Memory B cell (primary cell): ENCODE measurements around the gene ZNF283.

Experiments
- ATAC-seq: fragments of 150-1000 bp; cut with Tn5 transposase; 2 replicates; pipeline ENCODE4 v1.10.0; 2021; ENCODE audit warnings: low read depth, mild to moderate bottlenecking, moderate library complexity
- DNase-seq, 2 donors: peaks; one replicate each; pipeline ENCODE4 v3.0.0; 2022; ENCODE audit warnings: low spot score in 2 of 2
- H3K27ac Mint-ChIP-seq: one replicate; pipeline ENCODE4 v1.8.0; 2022; ENCODE audit warnings: mild to moderate bottlenecking, moderate library complexity, mixed read lengths
- H3K27me3 Mint-ChIP-seq: one replicate; pipeline ENCODE4 v1.8.0; 2022; ENCODE audit warnings: mixed read lengths
- H3K36me3 Mint-ChIP-seq: one replicate; pipeline ENCODE4 v1.8.0; 2022; ENCODE audit warnings: mild to moderate bottlenecking, mixed read lengths
- H3K4me1 Mint-ChIP-seq: one replicate; pipeline ENCODE4 v1.8.0; 2022; ENCODE audit warnings: mixed read lengths
- H3K4me3 Mint-ChIP-seq: one replicate; pipeline ENCODE4 v1.8.0; 2022; ENCODE audit warnings: mild to moderate bottlenecking, moderate library complexity, mixed read lengths
- H3K9me3 Mint-ChIP-seq: one replicate; pipeline ENCODE4 v1.8.0; 2022; ENCODE audit warnings: mixed read lengths

The ZNF283 gene

GRCh38 chr19:43826787-43827754 lies at the start of gene ZNF283:
ZNF283 (plus strand) TSS chr19:43827321; CDS start chr19:43833505, 6,184 bp downstream.
- H3K4me1 Mint-ChIP-seq = peaks cover 9% of the 10 kb centered on the region
- ATAC-seq = peak; percentile 96
- no peak within 1 kb of the TSS for H3K27ac Mint-ChIP-seq
- peaks cover 1% of the 10 kb centered on the region for H3K9me3 Mint-ChIP-seq
- H3K36me3 Mint-ChIP-seq = peaks cover 8% of the 10 kb centered on the region
- peaks cover 4% of the 10 kb centered on the region for H3K27me3 Mint-ChIP-seq
- peak within 1 kb of the TSS; percentile 90 for H3K4me3 Mint-ChIP-seq
- DNase-seq = peak; percentile 62 to 77

- H3K36me3 Mint-ChIP-seq = peaks cover 19% of the 10 kb centered on the region
- peak overlapping the region; percentile 96 for H3K4me3 Mint-ChIP-seq
Measured at GRCh38 chr19:43778651-43779050, 48.5 kb upstream of the ZNF283 start.

GRCh38 chr19:43779147-43779819 lies 47.8 kb upstream of the ZNF283 start:
- DNase-seq = no peak

More at GRCh38 chr19:43778651-43779050, 48.5 kb upstream of the ZNF283 start:
- H3K9me3 Mint-ChIP-seq = no peaks in the 10 kb centered on the region
- peaks cover 59% of the 10 kb centered on the region for H3K4me1 Mint-ChIP-seq
- H3K27me3 Mint-ChIP-seq = no peaks in the 10 kb centered on the region
- peak overlapping the region; percentile 94 for H3K27ac Mint-ChIP-seq
- DNase-seq (no peak), ATAC-seq (no peak)

GRCh38 chr19:43779820-43780219 lies 47.3 kb upstream of the ZNF283 start:
- ATAC-seq = no peak
- Mint-ChIP-seq H3K9me3 (no peaks in the 10 kb centered on the region), H3K4me1 (peaks cover 68% of the 10 kb centered on the region), H3K27me3 (no peaks in the 10 kb centered on the region), H3K27ac (peak overlapping the region; percentile 94), H3K36me3 (peaks cover 17% of the 10 kb centered on the region), H3K4me3 (peak overlapping the region; percentile 96)
- DNase-seq = no peak

More at GRCh38 chr19:43779147-43779819, 47.8 kb upstream of the ZNF283 start:
- Mint-ChIP-seq H3K27ac (peak overlapping the region; percentile 94), H3K27me3 (no peaks in the 10 kb centered on the region), H3K9me3 (no peaks in the 10 kb centered on the region), H3K4me1 (peaks cover 65% of the 10 kb centered on the region), H3K4me3 (peak overlapping the region; percentile 96), H3K36me3 (peaks cover 17% of the 10 kb centered on the region)
- no peak for ATAC-seq

- Mint-ChIP-seq H3K9me3 (no peaks in the 10 kb centered on the region), H3K27me3 (no peaks in the 10 kb centered on the region), H3K27ac (peak within 1 kb of the TSS; percentile 94), H3K36me3 (peaks cover 11% of the 10 kb centered on the region), H3K4me3 (peak within 1 kb of the TSS; percentile 96), H3K4me1 (peaks cover 65% of the 10 kb centered on the region)
- ATAC-seq (peak; percentile 65), DNase-seq (peak; percentile 76 to 80)
Measured at GRCh38 chr19:43780706-43781525, 46.2 kb upstream of the ZNF283 start, which contains the start of gene KCNN4. KCNN4 (minus strand) TSS chr19:43780973; CDS start chr19:43780861, 112 bp downstream.

- Mint-ChIP-seq H3K27me3 (no peaks in the 10 kb centered on the region), H3K9me3 (no peaks in the 10 kb centered on the region), H3K27ac (peak overlapping the region; percentile 94), H3K4me3 (peak overlapping the region; percentile 96), H3K4me1 (peaks cover 58% of the 10 kb centered on the region), H3K36me3 (peaks cover 8% of the 10 kb centered on the region)
- ATAC-seq = no peak
- no peak for DNase-seq
Measured at GRCh38 chr19:43781630-43782310, 45.4 kb upstream of the ZNF283 start.

GRCh38 chr19:43782311-43782660 lies 44.8 kb upstream of the ZNF283 start:
- Mint-ChIP-seq H3K27ac (peak overlapping the region; percentile 94), H3K9me3 (no peaks in the 10 kb centered on the region), H3K4me3 (peak overlapping the region; percentile 96), H3K4me1 (peaks cover 55% of the 10 kb centered on the region), H3K36me3 (peaks cover 6% of the 10 kb centered on the region), H3K27me3 (no peaks in the 10 kb centered on the region)
- DNase-seq = no peak
- no peak for ATAC-seq

- H3K9me3 Mint-ChIP-seq = no peaks in the 10 kb centered on the region
- ATAC-seq (peak; percentile 70), DNase-seq (peak; percentile 64 to 75)
- peaks cover 6% of the 10 kb centered on the region for H3K36me3 Mint-ChIP-seq
- H3K27me3 Mint-ChIP-seq = no peaks in the 10 kb centered on the region
- peak overlapping the region; percentile 94 for H3K27ac Mint-ChIP-seq
- H3K4me1 Mint-ChIP-seq = peaks cover 52% of the 10 kb centered on the region
- H3K4me3 Mint-ChIP-seq = peak overlapping the region; percentile 96
Measured at GRCh38 chr19:43782689-43783231, 44.4 kb upstream of the ZNF283 start.

GRCh38 chr19:43783636-43784035 lies 43.5 kb upstream of the ZNF283 start:
- H3K27me3 Mint-ChIP-seq = no peaks in the 10 kb centered on the region
- H3K27ac Mint-ChIP-seq = peak overlapping the region; percentile 94
- no peak for ATAC-seq
- H3K4me1 Mint-ChIP-seq = peaks cover 45% of the 10 kb centered on the region
- peaks cover 6% of the 10 kb centered on the region for H3K36me3 Mint-ChIP-seq
- peak overlapping the region; percentile 96 for H3K4me3 Mint-ChIP-seq
- H3K9me3 Mint-ChIP-seq = no peaks in the 10 kb centered on the region
- DNase-seq = no peak

- Mint-ChIP-seq H3K4me3 (peak overlapping the region; percentile 96), H3K27me3 (peaks cover 2% of the 10 kb centered on the region), H3K9me3 (no peaks in the 10 kb centered on the region), H3K27ac (peak overlapping the region; percentile 94), H3K4me1 (peaks cover 41% of the 10 kb centered on the region), H3K36me3 (peaks cover 5% of the 10 kb centered on the region)
- peak; percentile 13 for ATAC-seq
- DNase-seq = peak in 1 of 2 donors; percentile 43
Measured at GRCh38 chr19:43784241-43784980, 42.7 kb upstream of the ZNF283 start.

- no peak for ATAC-seq
- Mint-ChIP-seq H3K4me1 (peaks cover 36% of the 10 kb centered on the region), H3K9me3 (no peaks in the 10 kb centered on the region), H3K27ac (peak overlapping the region; percentile 94), H3K36me3 (peaks cover 2% of the 10 kb centered on the region), H3K4me3 (peak overlapping the region; percentile 51), H3K27me3 (peaks cover 3% of the 10 kb centered on the region)
- peak; percentile 60 to 64 for DNase-seq
Measured at GRCh38 chr19:43784981-43785808, 41.9 kb upstream of the ZNF283 start.

- DNase-seq (no peak), ATAC-seq (no peak)
- Mint-ChIP-seq H3K36me3 (no peaks in the 10 kb centered on the region), H3K9me3 (no peaks in the 10 kb centered on the region), H3K4me3 (no peak overlapping the region), H3K27ac (no peak overlapping the region), H3K4me1 (peaks cover 25% of the 10 kb centered on the region), H3K27me3 (peaks cover 3% of the 10 kb centered on the region)
Measured at GRCh38 chr19:43786665-43787064, 40.5 kb upstream of the ZNF283 start.
